ENCODE results near the gene GPC2. TPM values are rescaled to one million over a fixed set of nuclear protein-coding genes. Genes with fewer than 3 reads are reported as not detected.
"Not testable (repeated sequence)": the region's sequence is repeated elsewhere in the genome, so short reads cannot be mapped to it uniquely, and the experiment has no call there.

GPC2 gene
- total RNA-seq, 1 experiment from 2014 or later: 45.2 TPM

DNA sequence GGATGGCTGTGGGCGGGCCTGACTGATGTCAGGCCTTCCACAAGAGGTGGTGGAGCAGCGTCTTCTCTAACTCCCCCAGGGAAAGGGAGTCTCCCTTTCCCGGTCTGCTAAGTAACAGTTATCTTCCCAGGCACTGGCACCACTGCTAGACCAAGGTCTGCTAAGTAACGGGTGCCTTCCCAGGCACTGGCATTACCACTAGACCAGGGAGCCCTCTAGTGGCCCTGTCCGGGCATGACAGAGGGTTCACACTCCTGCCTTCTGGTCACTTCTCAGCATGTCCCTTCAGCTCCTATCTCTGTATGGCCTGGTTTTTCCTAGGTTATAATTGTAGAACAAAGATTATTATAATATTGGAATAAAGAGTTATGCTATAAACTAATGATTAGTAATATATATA lies 40.8 kb upstream of the GPC2 start:
- H4K91ac ChIP-seq (ENCODE audit: insufficient read length, low read depth, low read length); H4K20me1 ChIP-seq (ENCODE audit: control insufficient read depth, insufficient read depth, insufficient read length); H3K4me3 Mint-ChIP-seq; H3K9me3 ChIP-seq (ENCODE audit: control insufficient read depth, low read depth, low read length); H2BK5ac ChIP-seq (ENCODE audit: insufficient read length, low read length); H3K79me2 ChIP-seq (ENCODE audit: insufficient read depth, low read length); H3K4ac ChIP-seq (ENCODE audit: low read depth, low read length); H4K8ac ChIP-seq (replicated peaks; ENCODE audit: insufficient read length, low read depth, low read length); H3K18ac ChIP-seq (ENCODE audit: insufficient read length, low read depth, low read length); H2AK5ac ChIP-seq (ENCODE audit: insufficient read length, low read length); H3K23me2 ChIP-seq (ENCODE audit: insufficient read length, low read depth, low read length, poor library complexity, severe bottlenecking); H3K9me3 Mint-ChIP-seq; H3K23ac ChIP-seq (ENCODE audit: insufficient read length, low read depth, low read length); H2AFZ ChIP-seq (ENCODE audit: low read length); H2BK20ac ChIP-seq (ENCODE audit: low read depth, low read length, poor library complexity, severe bottlenecking); H3K56ac ChIP-seq (ENCODE audit: insufficient read length, low read depth, low read length); H2BK12ac ChIP-seq (ENCODE audit: insufficient read length, low read depth, low read length); H4K5ac ChIP-seq (ENCODE audit: insufficient read length, low read depth, low read length); H3K27ac ChIP-seq (ENCODE audit: insufficient read length, low read depth, low read length); H3K4me2 ChIP-seq (ENCODE audit: insufficient read depth, insufficient read length, low read length); H2BK120ac ChIP-seq (ENCODE audit: low read depth, low read length, poor library complexity, severe bottlenecking); H3K27ac Mint-ChIP-seq; H3T11ph ChIP-seq (ENCODE audit: low read length); H3K4me1 ChIP-seq (ENCODE audit: insufficient read depth, low read length); H2BK15ac ChIP-seq (ENCODE audit: low read depth, low read length); H3K27me3 ChIP-seq (ENCODE audit: insufficient read depth, low read length); H3K79me1 ChIP-seq (ENCODE audit: insufficient read depth, low read depth, low read length, poor library complexity, severe bottlenecking); DNase-seq; H3K14ac ChIP-seq (ENCODE audit: insufficient read depth, low read length); H3K9ac ChIP-seq (ENCODE audit: extremely low read depth, insufficient read length, low read length): not testable (repeated sequence)
- WGBS (ENCODE audit: extremely low coverage, insufficient read length, low lambda C conversion rate): no CpG with 5 or more reads among the region's 5 CpGs
- H3K36me3 Mint-ChIP-seq (ENCODE audit: insufficient read depth in 1 of 3, low read depth in 3 of 3): peaks cover 2 to 10% (median 8%) of the 10 kb centered on the region in 3 experiments; a peak in 3 of 7 replicates
- peaks cover 29% of the 10 kb centered on the region for H3K27me3 Mint-ChIP-seq (ENCODE audit: low read depth)
- TF ChIP-seq, protein P1, sequence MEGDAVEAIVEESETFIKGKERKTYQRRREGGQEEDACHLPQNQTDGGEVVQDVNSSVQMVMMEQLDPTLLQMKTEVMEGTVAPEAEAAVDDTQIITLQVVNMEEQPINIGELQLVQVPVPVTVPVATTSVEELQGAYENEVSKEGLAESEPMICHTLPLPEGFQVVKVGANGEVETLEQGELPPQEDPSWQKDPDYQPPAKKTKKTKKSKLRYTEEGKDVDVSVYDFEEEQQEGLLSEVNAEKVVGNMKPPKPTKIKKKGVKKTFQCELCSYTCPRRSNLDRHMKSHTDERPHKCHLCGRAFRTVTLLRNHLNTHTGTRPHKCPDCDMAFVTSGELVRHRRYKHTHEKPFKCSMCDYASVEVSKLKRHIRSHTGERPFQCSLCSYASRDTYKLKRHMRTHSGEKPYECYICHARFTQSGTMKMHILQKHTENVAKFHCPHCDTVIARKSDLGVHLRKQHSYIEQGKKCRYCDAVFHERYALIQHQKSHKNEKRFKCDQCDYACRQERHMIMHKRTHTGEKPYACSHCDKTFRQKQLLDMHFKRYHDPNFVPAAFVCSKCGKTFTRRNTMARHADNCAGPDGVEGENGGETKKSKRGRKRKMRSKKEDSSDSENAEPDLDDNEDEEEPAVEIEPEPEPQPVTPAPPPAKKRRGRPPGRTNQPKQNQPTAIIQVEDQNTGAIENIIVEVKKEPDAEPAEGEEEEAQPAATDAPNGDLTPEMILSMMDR (conservative IDR thresholded peaks at IDR 0.05): peak; percentile 63
- H3K4me1 Mint-ChIP-seq: peaks cover 7 to 20% of the 10 kb centered on the region in 2 experiments; a peak in 3 of 4 replicates

Measured in H9 (cell line).